ENCODE data around the gene PRDM11. TPM values are rescaled to one million over a fixed set of nuclear protein-coding genes. Genes with fewer than 3 reads are reported as not detected.

Gene PRDM11
- total and polyA plus RNA-seq, 2 of the 8 experiments (the other 6 are each of a cell fraction or from before 2014, with no cell fraction given) = 3.6 to 11.7 TPM

DNA sequence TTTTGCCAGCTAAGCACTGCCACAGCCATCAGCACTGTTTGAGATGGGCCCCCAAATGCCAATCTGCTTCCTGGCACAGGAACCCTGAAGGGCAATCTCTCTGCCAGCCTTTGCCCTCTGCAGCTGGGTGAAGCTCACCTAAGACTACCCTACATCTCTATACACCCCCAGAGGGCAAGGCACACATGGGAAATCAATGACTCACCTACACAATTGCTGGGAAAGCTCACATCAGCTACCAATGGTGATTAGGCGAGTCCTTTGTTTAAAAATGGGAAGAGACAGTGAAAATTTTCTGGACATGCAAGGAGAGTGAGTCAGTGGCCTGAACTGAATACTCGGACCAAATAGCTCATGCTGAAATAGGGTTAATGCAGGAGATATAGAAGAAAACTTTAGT, 12.6 kb upstream of the PRDM11 start:
- no peak overlapping the region for H3K18ac ChIP-seq (ENCODE audit: extremely low read depth, low read length)
- CTCF ChIA-PET (ENCODE audit: partially characterized antibody) = interaction anchor here (0.7 to 5.1 kb wide), 8 partner anchors 11 to 198 kb away, joined by 3 to 34 read pairs (median 5); no protein-coding TSS in a partner anchor

More for the DNA sequence above, 12.6 kb upstream of the PRDM11 start:
- Histone ChIP-seq H2BK20ac (ENCODE audit: low read length) (no peak overlapping the region), H2AFZ (ENCODE audit: low read length) (no peak overlapping the region), H4K8ac (ENCODE audit: extremely low read depth, insufficient read depth, low read length) (no peak overlapping the region), H3K14ac (ENCODE audit: insufficient read length) (no peak overlapping the region), H3K4ac (replicated peaks; ENCODE audit: insufficient read length, low read depth, low read length) (no peak overlapping the region), H3K23me2 (ENCODE audit: low read depth, low read length) (no peaks in the 10 kb centered on the region), H3K79me1 (ENCODE audit: low read depth, low read length) (no peaks in the 10 kb centered on the region), H4K91ac (replicated peaks; ENCODE audit: insufficient read length, low read length) (no peak overlapping the region), H3K56ac (replicated peaks; ENCODE audit: insufficient read length, low read depth, low read length) (no peak overlapping the region), H4K5ac (ENCODE audit: insufficient read length, low read depth, low read length) (no peak overlapping the region), H4K20me1 (replicated peaks in 1 of 2; ENCODE audit: control insufficient read depth in 1 of 2, insufficient read depth in 2 of 2, low read length in 2 of 2) (no peaks in the 10 kb centered on the region), H3K9ac (replicated peaks in 1 of 4; ENCODE audit: extremely low read depth in 1 of 4, low read depth in 3 of 4, low read length in 3 of 4) (no peak overlapping the region), H3K9me3 (ENCODE audit: insufficient read depth in 2 of 2, low read depth in 1 of 2, low read length in 1 of 2) (peaks cover 3 to 4% of the 10 kb centered on the region in 2 experiments; a peak in 3 of 4 replicates), H2BK5ac (ENCODE audit: low read depth, low read length) (no peak overlapping the region), H3K27ac (ENCODE audit: low read depth, low read length) (no peak overlapping the region), H2BK15ac (ENCODE audit: low read length) (no peak overlapping the region), H3K27me3 (replicated peaks in 1 of 4; ENCODE audit: control insufficient read depth in 3 of 4, extremely low read depth in 1 of 4, insufficient read depth in 3 of 4, low read length in 3 of 4) (peaks cover 0 to 2% (median 0%) of the 10 kb centered on the region in 4 experiments; a peak in 2 of 7 replicates), H2BK120ac (replicated peaks; ENCODE audit: low read depth, low read length) (no peak overlapping the region), H3K4me2 (ENCODE audit: insufficient read depth in 1 of 2, low read depth in 2 of 2, low read length in 2 of 2) (no peak overlapping the region), H3K79me2 (ENCODE audit: control insufficient read depth in 1 of 2, insufficient read depth in 2 of 2, low read length in 2 of 2) (no peaks in the 10 kb centered on the region), H3K36me3 (ENCODE audit: control insufficient read depth in 2 of 4, insufficient read depth in 4 of 4, low read length in 3 of 4) (no peaks in the 10 kb centered on the region), H3K23ac (ENCODE audit: insufficient read length) (no peak overlapping the region), H3K4me3 (ENCODE audit: extremely low read depth in 1 of 4, insufficient read depth in 2 of 4, low read depth in 3 of 4, low read length in 4 of 4) (no peak overlapping the region), H2BK12ac (ENCODE audit: low read depth, low read length) (no peak overlapping the region), H2AK5ac (ENCODE audit: low read depth, low read length) (no peak overlapping the region), H3K4me1 (replicated peaks in 1 of 4; ENCODE audit: control insufficient read depth in 3 of 4, insufficient read depth in 4 of 4, low read length in 3 of 4) (no peaks in the 10 kb centered on the region)
- FAIRE-seq (no peak), DNase-seq (ENCODE audit: low read depth in 1 of 2, low spot score in 2 of 2) (no peak)
- 87% methylated on average over 2 of the region's 2 CpGs; no CpG with 5 or more reads in 1 of the 2 experiments for WGBS, 2 experiments (ENCODE audit: extremely low coverage in 1 of 2, insufficient coverage in 1 of 2, insufficient read length in 1 of 2, insufficient replicate concordance in 2 of 2, low coverage in 1 of 2, low lambda C conversion rate in 2 of 2, missing lambda C conversion rate in 1 of 2)
- TF ChIP-seq POU5F1 (IDR thresholded peaks at IDR 0.05; ENCODE audit: low read depth, low read length) (no peak), NANOG (IDR thresholded peaks at IDR 0.05; ENCODE audit: insufficient read depth, low read depth, low read length, poor library complexity, severe bottlenecking) (no peak), HDAC2 (IDR thresholded peaks at IDR 0.05; ENCODE audit: borderline replicate concordance in 1 of 2, low read depth in 2 of 2, low read length in 2 of 2) (no peak), CTBP2 (IDR thresholded peaks at IDR 0.05; ENCODE audit: borderline replicate concordance, insufficient read depth, insufficient read length, low read length) (no peak), TBP (IDR thresholded peaks at IDR 0.05; ENCODE audit: low read depth, low read length) (no peak), YY1 (IDR thresholded peaks at IDR 0.05; ENCODE audit: low read depth, low read length) (no peak), ZNF274 (IDR thresholded peaks at IDR 0.05; ENCODE audit: borderline replicate concordance, extremely low read depth, low read length) (no peak), EZH2 (IDR thresholded peaks at IDR 0.05; ENCODE audit: low read depth, low read length, severe bottlenecking) (no peak), EGR1 (IDR thresholded peaks at IDR 0.05; ENCODE audit: borderline replicate concordance, low read depth, low read length) (no peak), SP4 (IDR thresholded peaks at IDR 0.05; ENCODE audit: low read length) (no peak), PHF8 (conservative IDR thresholded peaks at IDR 0.05; ENCODE audit: low read depth, low read length) (no peak), TEAD4 (IDR thresholded peaks at IDR 0.05; ENCODE audit: low read depth, low read length) (no peak), TCF12 (IDR thresholded peaks at IDR 0.05; ENCODE audit: low read depth, low read length) (no peak)
- TF ChIP-seq, protein P1, sequence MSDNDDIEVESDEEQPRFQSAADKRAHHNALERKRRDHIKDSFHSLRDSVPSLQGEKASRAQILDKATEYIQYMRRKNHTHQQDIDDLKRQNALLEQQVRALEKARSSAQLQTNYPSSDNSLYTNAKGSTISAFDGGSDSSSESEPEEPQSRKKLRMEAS (IDR thresholded peaks at IDR 0.05) = no peak
- POLR2A ChIA-PET (ENCODE audit: partially characterized antibody) = no interaction called here

Measured in H1 (cell line).